ENCODE results near the gene KIF12. TPM values are rescaled to one million over a fixed set of nuclear protein-coding genes. Genes with fewer than 3 reads are reported as not detected.

KIF12 gene
- total RNA-seq, 1 donor from 2014 or later, result 0.34 TPM

- Histone ChIP-seq H3K36me3 (ENCODE audit: insufficient read depth, low read length) (peaks cover 12% of the 10 kb centered on the region), H3K9me3 (ENCODE audit: insufficient read depth, low read depth, low read length) (no peaks in the 10 kb centered on the region), H3K4me2 (ENCODE audit: low read length) (no peak overlapping the region), H3K9ac (ENCODE audit: low read length) (no peak overlapping the region), H3K27me3 (ENCODE audit: insufficient read depth, low read length) (no peaks in the 10 kb centered on the region), H4K20me1 (ENCODE audit: insufficient read depth, low read length) (peaks cover 4% of the 10 kb centered on the region), H3K79me2 (ENCODE audit: insufficient read depth, low read length) (no peaks in the 10 kb centered on the region), H3K4me1 (ENCODE audit: insufficient read depth, low read length) (no peaks in the 10 kb centered on the region), H3K27ac (ENCODE audit: low read depth, low read length) (no peak overlapping the region), H3K4me3 (ENCODE audit: insufficient read depth, low read depth, low read length) (no peak overlapping the region), H2AFZ (ENCODE audit: low read depth, low read length) (no peak overlapping the region)
- Mint-ChIP-seq H3K36me3 (ENCODE audit: low read depth, unreplicated experiment) (peaks cover 37% of the 10 kb centered on the region), H3K4me1 (ENCODE audit: low read depth, unreplicated experiment) (no peaks in the 10 kb centered on the region), H3K27ac (ENCODE audit: unreplicated experiment) (no peak overlapping the region), H3K4me3 (ENCODE audit: unreplicated experiment) (no peak overlapping the region), H3K27me3 (ENCODE audit: low read depth, unreplicated experiment) (peaks cover 3% of the 10 kb centered on the region), H3K9me3 (ENCODE audit: unreplicated experiment) (no peaks in the 10 kb centered on the region)
- DNase-seq (ENCODE audit: low read depth), result no peak
- FAIRE-seq, result no peak
- no peak for TF ChIP-seq CTCF (IDR thresholded peaks at IDR 0.05; ENCODE audit: insufficient read depth, low read depth, low read length)
These were observed 43.2 kb downstream of the KIF12 start for GRCh38 chr9:114055894-114056293.

GRCh38 chr9:114055061-114055460, 44.0 kb downstream of the KIF12 start:
- H3K4me2 ChIP-seq (ENCODE audit: low read length), result no peak overlapping the region
- H3K4me1 ChIP-seq (ENCODE audit: insufficient read depth, low read length), result no peaks in the 10 kb centered on the region
- no peak overlapping the region for H3K27ac ChIP-seq (ENCODE audit: low read depth, low read length)
- Mint-ChIP-seq H3K27ac (ENCODE audit: unreplicated experiment) (no peak overlapping the region), H3K9me3 (ENCODE audit: unreplicated experiment) (no peaks in the 10 kb centered on the region), H3K4me1 (ENCODE audit: low read depth, unreplicated experiment) (no peaks in the 10 kb centered on the region), H3K36me3 (ENCODE audit: low read depth, unreplicated experiment) (peaks cover 38% of the 10 kb centered on the region), H3K27me3 (ENCODE audit: low read depth, unreplicated experiment) (no peaks in the 10 kb centered on the region), H3K4me3 (ENCODE audit: unreplicated experiment) (no peak overlapping the region)
- H3K9me3 ChIP-seq (ENCODE audit: insufficient read depth, low read depth, low read length), result no peaks in the 10 kb centered on the region
- peaks cover 19% of the 10 kb centered on the region for H3K36me3 ChIP-seq (ENCODE audit: insufficient read depth, low read length)
- no peaks in the 10 kb centered on the region for H3K27me3 ChIP-seq (ENCODE audit: insufficient read depth, low read length)
- H4K20me1 ChIP-seq (ENCODE audit: insufficient read depth, low read length), result peaks cover 4% of the 10 kb centered on the region
- H2AFZ ChIP-seq (ENCODE audit: low read depth, low read length), result no peak overlapping the region
- no peaks in the 10 kb centered on the region for H3K79me2 ChIP-seq (ENCODE audit: insufficient read depth, low read length)
- no peak overlapping the region for H3K9ac ChIP-seq (ENCODE audit: low read length)
- no peak overlapping the region for H3K4me3 ChIP-seq (ENCODE audit: insufficient read depth, low read depth, low read length)
- DNase-seq (ENCODE audit: low read depth), result no peak
- TF ChIP-seq CTCF (IDR thresholded peaks at IDR 0.05; ENCODE audit: insufficient read depth, low read depth, low read length), result no peak
- no peak for TF ChIP-seq EZH2 (IDR thresholded peaks at IDR 0.05; ENCODE audit: insufficient read depth, low read length)
- FAIRE-seq, result no peak

- Histone ChIP-seq H3K27ac (ENCODE audit: low read depth, low read length) (no peak overlapping the region), H3K9me3 (ENCODE audit: insufficient read depth, low read depth, low read length) (no peaks in the 10 kb centered on the region), H3K4me2 (ENCODE audit: low read length) (no peak overlapping the region), H3K36me3 (ENCODE audit: insufficient read depth, low read length) (peaks cover 20% of the 10 kb centered on the region), H3K9ac (ENCODE audit: low read length) (no peak overlapping the region), H3K4me1 (ENCODE audit: insufficient read depth, low read length) (no peaks in the 10 kb centered on the region), H3K27me3 (ENCODE audit: insufficient read depth, low read length) (no peaks in the 10 kb centered on the region), H4K20me1 (ENCODE audit: insufficient read depth, low read length) (peaks cover 4% of the 10 kb centered on the region), H2AFZ (ENCODE audit: low read depth, low read length) (no peak overlapping the region), H3K4me3 (ENCODE audit: insufficient read depth, low read depth, low read length) (no peak overlapping the region), H3K79me2 (ENCODE audit: insufficient read depth, low read length) (no peaks in the 10 kb centered on the region)
- Mint-ChIP-seq H3K4me3 (ENCODE audit: unreplicated experiment) (no peak overlapping the region), H3K4me1 (ENCODE audit: low read depth, unreplicated experiment) (no peaks in the 10 kb centered on the region), H3K36me3 (ENCODE audit: low read depth, unreplicated experiment) (peaks cover 41% of the 10 kb centered on the region), H3K9me3 (ENCODE audit: unreplicated experiment) (no peaks in the 10 kb centered on the region), H3K27me3 (ENCODE audit: low read depth, unreplicated experiment) (no peaks in the 10 kb centered on the region), H3K27ac (ENCODE audit: unreplicated experiment) (no peak overlapping the region)
- FAIRE-seq (no peak), DNase-seq (ENCODE audit: low read depth) (no peak)
- TF ChIP-seq EZH2 (IDR thresholded peaks at IDR 0.05; ENCODE audit: insufficient read depth, low read length) (no peak), CTCF (IDR thresholded peaks at IDR 0.05; ENCODE audit: insufficient read depth, low read depth, low read length) (no peak)
These were observed 44.9 kb downstream of the KIF12 start for GRCh38 chr9:114054191-114054690.

Data from astrocyte (in vitro differentiated cells and primary cell).